ENCODE measurements around the gene FIS1.
"Not testable (repeated sequence)": the region's sequence is repeated elsewhere in the genome, so short reads cannot be mapped to it uniquely, and the experiment has no call there.

DNA sequence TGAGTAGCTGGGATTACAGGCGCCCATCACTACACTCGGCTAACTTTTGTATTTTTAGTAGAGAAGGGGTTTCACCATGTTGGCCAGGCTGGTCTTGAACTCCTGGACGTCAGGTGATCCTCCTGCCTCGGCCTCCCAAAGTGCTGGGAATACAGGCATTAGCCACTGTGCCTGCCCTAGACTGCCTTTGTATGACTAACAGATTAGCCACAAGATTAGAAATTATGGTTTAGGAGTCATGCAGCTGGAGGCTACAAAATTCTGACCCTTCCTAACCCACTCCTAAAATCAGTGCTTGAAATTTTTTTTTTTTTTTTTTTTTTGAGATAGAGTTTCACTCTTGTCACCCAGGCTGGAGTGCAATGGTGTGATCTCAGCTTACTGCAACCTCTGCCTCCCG is 47.7 kb upstream of the FIS1 start:
- TF ChIP-seq, protein P1, sequence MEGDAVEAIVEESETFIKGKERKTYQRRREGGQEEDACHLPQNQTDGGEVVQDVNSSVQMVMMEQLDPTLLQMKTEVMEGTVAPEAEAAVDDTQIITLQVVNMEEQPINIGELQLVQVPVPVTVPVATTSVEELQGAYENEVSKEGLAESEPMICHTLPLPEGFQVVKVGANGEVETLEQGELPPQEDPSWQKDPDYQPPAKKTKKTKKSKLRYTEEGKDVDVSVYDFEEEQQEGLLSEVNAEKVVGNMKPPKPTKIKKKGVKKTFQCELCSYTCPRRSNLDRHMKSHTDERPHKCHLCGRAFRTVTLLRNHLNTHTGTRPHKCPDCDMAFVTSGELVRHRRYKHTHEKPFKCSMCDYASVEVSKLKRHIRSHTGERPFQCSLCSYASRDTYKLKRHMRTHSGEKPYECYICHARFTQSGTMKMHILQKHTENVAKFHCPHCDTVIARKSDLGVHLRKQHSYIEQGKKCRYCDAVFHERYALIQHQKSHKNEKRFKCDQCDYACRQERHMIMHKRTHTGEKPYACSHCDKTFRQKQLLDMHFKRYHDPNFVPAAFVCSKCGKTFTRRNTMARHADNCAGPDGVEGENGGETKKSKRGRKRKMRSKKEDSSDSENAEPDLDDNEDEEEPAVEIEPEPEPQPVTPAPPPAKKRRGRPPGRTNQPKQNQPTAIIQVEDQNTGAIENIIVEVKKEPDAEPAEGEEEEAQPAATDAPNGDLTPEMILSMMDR (IDR thresholded peaks at IDR 0.05), result not testable (repeated sequence)
- TF ChIP-seq POLR2A (IDR thresholded peaks at IDR 0.05), result not testable (repeated sequence)
